ENCODE results near the gene ARHGAP26.

ARHGAP26 gene

GRCh38 chr5:143001764-143002351 is 231.7 kb downstream of the ARHGAP26 start:
- no peak for DNase-seq

GRCh38 chr5:143002459-143003327 is 232.5 kb downstream of the ARHGAP26 start:
- DNase-seq: peak; percentile 40

- no peak for DNase-seq
These were observed 233.1 kb downstream of the ARHGAP26 start for GRCh38 chr5:143003328-143003636.

GRCh38 chr5:143004361-143005145 is 234.4 kb downstream of the ARHGAP26 start:
- no peak for DNase-seq

- no peak for DNase-seq
These were observed 236.3 kb downstream of the ARHGAP26 start for GRCh38 chr5:143006501-143006900.

GRCh38 chr5:143008032-143008431 is 237.9 kb downstream of the ARHGAP26 start:
- DNase-seq: no peak

GRCh38 chr5:143008809-143009521 is 238.8 kb downstream of the ARHGAP26 start:
- peak; percentile 66 for DNase-seq

GRCh38 chr5:143010351-143010750 is 240.2 kb downstream of the ARHGAP26 start:
- peak; percentile 95 for DNase-seq

- no peak for DNase-seq
These were observed 241.4 kb downstream of the ARHGAP26 start for GRCh38 chr5:143011585-143011984.

GRCh38 chr5:143013176-143013891 is 243.2 kb downstream of the ARHGAP26 start:
- peak; percentile 53 for DNase-seq

- DNase-seq: peak; percentile 19
These were observed 244.0 kb downstream of the ARHGAP26 start for GRCh38 chr5:143014017-143014651.

- DNase-seq: peak; percentile 76
These were observed 246.8 kb downstream of the ARHGAP26 start for GRCh38 chr5:143016777-143017516.

- DNase-seq: no peak
These were observed 247.4 kb downstream of the ARHGAP26 start for GRCh38 chr5:143017541-143017940.

- no peak for DNase-seq
These were observed 247.8 kb downstream of the ARHGAP26 start for GRCh38 chr5:143017992-143018391.

- DNase-seq: no peak
These were observed 249.0 kb downstream of the ARHGAP26 start for GRCh38 chr5:143019157-143019556.

GRCh38 chr5:143019614-143020515 is 249.7 kb downstream of the ARHGAP26 start:
- peak; percentile 75 for DNase-seq

- DNase-seq: no peak
These were observed 251.4 kb downstream of the ARHGAP26 start for GRCh38 chr5:143021595-143021994.

GRCh38 chr5:143023411-143024096 is 253.4 kb downstream of the ARHGAP26 start:
- DNase-seq: no peak

- DNase-seq: peak; percentile 70
These were observed 254.2 kb downstream of the ARHGAP26 start for GRCh38 chr5:143024228-143024920.

Data from NCI-H1694 (cell line).